Inferior parietal cortex (tissue), 1 donor: ENCODE results near the gene PDE8B.

ENCODE experiments used
- DNase-seq: peaks from one replicate; pipeline ENCODE4 v3.0.0-alpha.2; 2016; ENCODE audit errors: extremely low spot score

PDE8B gene

DNA sequence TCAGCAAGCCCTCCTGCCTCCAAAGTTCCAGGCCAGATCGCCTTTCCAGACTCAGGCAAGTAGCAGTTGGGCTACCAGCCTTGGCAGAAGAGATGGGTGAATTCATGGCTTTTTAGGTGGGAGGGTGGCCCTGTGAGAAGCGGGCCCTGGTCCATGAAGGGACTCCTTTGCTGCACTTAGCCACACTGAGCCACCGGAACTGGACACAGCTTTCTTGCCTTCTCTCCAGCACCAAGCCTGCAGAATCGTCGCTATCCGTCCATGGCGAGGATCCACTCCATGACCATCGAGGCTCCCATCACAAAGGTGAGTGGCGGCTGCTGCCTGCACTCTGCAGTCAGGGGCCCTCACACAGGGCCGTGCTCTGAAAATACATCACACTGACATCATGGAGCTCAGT is 196.7 kb downstream of the PDE8B start:
- no peak for DNase-seq

DNA sequence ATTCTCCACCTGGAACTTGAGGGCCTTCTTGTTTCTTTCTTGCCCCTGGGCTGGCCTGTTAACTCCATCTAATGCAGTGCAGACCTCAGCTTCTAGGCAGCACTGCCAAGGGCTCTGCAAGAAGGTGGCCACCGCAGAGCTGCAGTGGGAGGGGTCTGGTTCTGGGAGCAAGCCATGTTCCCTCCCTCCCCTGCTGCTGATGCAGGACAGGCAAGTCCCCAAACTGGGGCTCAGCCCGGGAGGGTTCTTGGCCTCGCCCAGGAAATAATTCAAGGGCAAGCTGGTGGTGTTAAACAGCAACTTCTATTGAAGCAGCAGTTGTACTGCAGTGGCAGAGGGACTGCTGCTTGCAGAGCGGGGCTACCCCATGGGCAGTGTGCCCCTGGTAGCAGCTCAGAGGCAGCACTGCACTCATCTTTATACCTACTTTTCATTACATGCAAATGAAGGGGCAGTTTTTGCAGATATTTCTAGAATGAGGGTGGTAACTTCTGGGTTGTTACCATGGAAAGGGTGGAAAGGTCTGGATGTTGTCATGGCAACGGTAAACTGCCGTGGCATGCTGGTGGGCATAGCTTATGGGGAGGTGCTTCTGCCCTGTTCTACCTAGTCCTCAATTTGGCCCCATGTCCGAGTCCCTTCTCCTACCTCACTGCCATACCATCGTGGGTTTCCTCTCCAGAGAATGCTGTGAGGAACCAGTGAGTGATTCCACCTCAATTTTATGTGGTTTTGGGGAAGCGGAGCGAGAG is 199.6 kb downstream of the PDE8B start:
- no peak for DNase-seq

DNA sequence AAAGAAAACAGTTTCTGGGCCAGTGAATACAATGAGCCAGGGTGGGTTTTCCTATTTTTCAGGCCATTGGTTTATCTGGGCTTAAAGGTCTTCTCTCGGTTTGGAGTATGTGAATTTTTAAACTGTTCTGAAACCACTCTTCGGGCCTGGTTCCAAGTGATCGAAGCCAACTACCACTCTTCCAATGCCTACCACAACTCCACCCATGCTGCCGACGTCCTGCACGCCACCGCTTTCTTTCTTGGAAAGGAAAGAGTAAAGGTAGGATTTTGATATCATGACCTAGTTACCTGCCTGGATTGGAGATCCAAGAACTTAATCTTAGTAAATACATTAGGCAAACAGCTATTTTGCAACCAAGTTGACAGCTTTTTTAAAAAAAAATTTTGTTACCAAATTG is 202.6 kb downstream of the PDE8B start:
- no peak for DNase-seq

DNA sequence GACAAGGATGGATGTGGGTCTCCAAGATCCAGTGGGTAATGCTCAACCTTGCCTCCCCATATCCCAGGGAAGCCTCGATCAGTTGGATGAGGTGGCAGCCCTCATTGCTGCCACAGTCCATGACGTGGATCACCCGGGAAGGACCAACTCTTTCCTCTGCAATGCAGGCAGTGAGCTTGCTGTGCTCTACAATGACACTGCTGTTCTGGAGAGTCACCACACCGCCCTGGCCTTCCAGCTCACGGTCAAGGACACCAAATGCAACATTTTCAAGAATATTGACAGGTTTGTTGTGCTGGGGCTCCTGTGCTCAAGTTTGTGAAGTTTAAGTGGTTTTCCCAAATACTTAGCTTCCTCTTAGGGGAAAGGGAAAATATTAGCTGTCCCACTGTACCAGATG is 207.7 kb downstream of the PDE8B start:
- DNase-seq, result no peak

DNA sequence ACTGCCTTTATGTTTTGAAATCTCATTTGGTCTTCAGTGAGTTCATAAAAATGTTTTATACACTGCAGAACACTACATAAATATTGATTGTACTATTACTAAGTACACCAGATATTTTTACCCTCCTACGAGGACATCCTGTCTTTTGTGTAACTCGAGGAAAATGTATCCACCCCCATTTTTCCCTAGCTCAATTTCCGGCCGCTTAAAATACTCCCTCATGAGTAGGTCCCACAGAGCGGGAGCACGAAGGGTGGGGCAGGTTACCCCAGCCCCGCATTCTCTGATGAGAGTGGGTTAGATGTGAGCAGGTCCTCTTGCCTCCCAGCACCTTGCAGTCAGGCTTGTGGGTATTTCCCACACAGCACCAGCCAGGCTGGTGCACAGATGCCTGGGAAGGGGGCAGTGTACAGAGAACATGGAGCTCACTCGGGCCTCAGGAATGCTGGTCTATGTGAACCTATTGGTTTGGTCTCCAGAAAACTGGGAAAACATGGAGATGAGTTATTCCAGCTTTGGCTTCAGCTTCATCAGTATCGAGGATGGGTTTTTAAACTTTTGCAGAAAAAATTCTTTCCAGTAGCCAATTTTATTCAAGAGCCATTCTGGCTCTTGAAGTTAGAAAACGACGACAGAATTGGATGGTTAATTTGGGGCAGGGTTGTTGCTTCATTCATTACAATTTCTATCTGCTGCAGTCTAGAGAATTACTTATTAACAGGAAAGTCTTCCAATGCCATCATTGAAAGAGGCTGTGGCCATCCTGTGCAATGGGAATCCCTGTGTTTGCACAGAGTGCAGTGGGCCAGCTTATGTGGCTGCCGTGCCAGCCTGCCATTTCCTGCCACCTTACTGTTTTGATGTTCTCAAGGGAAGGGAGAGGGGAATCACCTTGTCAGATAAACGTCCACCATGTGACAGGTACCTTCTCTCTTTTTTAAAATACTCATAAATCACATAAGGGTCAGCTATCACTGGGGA is 208.4 kb downstream of the PDE8B start:
- DNase-seq, result no peak

DNA sequence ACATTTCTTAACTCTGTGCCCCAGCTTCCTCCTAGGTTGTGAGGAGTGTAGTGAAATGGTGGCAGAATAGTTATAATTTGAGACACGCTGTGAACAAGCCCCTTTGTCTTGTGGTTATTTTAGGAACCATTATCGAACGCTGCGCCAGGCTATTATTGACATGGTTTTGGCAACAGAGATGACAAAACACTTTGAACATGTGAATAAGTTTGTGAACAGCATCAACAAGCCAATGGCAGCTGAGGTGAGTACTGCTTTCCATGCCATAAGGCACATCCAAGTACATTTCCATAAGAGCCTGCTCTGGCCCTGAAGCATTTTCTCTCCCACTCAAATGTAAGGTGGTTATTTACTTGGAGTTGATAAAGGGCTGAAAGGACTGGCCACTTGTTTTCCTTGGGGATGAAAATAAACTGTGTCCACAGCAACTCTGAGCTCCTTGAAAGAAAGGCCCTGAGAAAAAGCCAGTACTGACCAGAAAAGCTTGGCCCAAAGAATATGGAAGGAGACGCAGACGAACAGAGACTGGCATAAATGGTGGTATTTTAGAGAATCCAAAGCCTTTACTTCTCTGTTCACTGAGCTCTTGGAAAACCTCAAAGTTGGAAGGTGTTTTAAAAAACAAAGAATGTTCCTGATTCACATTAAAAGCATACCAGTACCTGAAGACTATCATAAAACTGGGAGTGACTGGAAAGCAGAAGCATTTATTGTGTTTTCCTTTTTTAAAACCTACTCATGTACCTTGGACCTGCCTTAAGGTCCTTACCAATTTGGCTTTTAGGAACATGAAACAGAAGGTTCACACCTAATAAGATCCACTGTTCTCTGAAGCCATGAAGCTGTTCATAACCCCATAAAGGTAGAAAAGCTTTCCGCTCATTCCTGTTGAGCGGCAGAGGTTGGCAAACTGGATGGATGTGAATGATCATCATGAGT is 209.4 kb downstream of the PDE8B start:
- DNase-seq, result no peak

DNA sequence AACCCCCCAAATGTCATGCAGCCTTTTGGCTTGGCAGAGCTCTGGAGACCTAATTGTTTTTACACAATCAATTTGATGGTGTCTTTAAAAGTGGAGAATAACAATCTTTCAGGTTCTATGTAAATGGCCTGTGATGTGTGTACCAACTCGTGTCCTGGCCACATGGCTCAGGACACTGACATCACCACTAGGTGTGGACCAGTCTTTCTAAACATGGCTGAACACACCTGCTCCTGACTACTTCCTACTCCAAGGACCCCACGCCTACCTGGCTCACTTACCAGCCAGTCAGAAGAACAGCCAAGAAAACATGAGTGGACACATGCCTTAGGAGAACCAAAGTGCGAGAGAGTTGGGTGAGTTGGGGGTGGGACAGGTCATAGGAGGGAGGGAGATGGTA is 210.5 kb downstream of the PDE8B start:
- no peak for DNase-seq

DNA sequence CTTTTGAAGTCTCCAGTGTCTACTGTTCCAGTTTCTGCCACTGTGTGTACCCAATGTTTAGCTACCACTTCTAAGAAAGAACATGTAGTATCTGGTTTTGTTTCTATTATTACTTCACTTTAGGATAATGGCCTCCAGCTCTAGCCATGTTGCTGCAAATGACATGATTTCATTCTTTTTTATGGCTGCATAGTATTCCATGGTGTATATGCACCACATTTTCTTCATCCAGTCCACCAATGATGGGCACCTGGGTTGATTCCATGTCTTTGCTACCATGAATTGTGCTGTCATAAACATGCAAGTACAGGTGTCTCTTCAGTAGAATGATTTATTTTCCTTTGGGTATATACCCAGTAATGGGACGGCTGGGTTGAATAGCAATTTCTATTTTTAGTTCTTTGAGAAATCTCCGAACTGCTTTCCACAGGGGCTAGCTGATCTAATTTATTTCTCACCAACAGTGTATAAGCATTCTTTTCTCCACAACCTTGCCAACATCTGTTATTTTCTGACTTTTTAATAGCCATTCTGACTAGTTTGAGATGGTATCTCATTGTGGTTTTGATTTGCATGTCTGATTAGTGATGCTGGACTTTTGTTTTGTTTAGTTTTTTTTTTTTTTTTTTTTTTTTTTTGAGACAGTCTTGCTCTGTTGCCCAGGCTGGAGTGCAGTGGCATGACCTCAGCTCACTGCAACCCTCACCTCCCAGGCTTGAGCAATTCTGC is 212.7 kb downstream of the PDE8B start:
- no peak for DNase-seq

DNA sequence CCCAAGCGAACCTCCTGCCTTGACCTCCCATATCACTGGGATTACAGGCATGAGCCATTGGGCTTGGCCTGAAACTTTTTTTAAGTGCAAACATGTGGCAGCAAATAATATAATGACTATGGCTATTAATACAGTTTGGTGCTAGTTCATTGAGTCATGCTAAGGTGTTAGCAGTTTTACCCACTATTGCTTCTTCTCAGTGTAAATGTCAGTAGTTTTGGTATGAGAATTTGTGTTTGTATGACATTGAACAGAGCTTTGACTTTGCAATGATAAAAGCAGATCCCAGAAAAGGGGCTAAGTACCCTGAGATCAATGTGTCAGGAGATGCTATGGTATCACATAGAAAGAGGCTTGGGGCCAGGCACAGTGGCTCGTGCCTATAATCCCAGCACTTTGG is 214.4 kb downstream of the PDE8B start:
- DNase-seq, result no peak

DNA sequence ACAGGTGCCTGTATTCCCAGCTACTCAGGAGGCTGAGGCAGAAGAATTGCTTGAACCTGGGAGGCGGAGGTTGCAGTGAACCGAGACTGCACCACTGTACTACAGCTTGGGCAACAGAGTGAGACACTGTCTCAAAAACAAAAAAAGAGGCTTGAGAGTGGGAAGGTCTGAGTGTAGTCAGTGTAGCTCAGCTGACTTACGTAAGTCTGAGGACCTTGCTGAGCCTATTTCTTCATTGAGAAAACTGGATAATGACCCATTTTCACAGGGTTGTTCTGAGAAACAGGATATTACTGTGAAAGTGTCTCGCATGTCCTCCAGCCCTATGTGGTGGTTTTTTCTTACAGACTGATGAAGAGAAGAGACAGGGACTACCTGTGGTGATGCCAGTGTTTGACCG is 214.9 kb downstream of the PDE8B start:
- no peak for DNase-seq

DNA sequence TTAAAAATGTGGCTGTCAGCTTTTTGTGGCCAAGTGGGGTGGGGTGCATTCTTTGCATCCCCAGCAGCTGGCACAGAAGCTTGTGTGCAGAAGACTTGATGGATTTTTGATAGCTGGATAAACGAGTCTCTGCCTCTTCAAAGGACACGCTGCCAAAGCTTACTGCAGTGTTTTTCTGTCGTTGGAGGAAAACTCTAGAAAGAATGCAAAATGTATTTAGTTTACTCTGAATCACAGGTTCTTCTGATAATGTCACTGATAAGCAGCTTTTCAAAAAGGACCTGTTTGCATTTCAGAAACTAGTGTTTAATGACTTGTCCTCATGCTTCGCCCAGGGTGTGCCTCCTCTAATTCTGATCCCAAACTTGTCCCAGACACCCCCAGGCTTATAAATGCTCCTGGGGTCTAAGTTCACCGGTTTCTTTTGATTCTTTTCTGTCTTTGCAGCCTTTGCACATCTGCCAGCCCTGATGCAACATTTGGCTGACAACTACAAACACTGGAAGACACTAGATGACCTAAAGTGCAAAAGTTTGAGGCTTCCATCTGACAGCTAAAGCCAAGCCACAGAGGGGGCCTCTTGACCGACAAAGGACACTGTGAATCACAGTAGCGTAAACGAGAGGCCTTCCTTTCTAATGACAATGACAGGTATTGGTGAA is 215.6 kb downstream of the PDE8B start:
- DNase-seq, result no peak

DNA sequence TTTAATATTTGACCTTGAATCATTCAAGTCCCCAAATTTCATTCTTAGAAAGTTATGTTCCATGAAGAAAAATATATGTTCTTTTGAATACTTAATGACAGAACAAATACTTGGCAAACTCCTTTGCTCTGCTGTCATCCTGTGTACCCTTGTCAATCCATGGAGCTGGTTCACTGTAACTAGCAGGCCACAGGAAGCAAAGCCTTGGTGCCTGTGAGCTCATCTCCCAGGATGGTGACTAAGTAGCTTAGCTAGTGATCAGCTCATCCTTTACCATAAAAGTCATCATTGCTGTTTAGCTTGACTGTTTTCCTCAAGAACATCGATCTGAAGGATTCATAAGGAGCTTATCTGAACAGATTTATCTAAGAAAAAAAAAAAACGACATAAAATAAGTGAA is 216.2 kb downstream of the PDE8B start:
- DNase-seq, result no peak

DNA sequence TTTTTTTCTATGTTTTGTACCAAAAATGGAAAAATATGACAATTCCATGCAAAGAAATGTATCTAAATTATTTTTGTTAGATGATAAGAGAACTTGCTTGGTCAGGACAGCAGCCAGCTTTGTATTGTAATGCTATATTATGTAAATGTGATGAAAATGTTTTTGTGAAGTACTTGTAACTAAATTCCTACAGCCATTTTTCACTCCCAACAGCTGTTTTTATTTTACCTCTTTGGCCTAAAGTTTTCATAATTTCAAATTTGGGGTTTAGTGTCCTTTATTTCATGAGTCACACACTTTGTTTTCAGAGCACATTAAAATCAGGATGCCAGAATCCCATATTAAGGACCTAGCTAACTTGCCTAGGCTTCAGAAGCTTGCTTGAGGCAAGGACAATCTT is 217.5 kb downstream of the PDE8B start:
- no peak for DNase-seq

DNA sequence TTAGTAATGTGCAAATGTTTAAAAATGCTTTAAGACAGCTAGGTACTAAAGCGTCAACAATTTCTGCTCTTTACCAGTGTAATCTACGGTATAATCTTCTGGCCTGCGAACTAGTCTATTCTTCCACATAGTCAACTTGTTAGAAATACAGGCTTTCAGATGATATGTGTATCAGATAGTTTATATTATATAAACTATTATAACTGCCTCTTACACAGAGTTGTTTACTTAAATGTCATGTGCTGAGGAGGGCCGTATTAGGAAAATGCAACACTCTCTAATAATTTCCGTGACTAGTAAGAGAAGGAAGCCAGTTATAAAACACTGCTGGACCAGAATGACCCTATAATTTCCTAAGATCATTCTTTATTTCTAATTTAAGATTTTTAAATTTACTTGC is 218.0 kb downstream of the PDE8B start:
- no peak for DNase-seq

DNA sequence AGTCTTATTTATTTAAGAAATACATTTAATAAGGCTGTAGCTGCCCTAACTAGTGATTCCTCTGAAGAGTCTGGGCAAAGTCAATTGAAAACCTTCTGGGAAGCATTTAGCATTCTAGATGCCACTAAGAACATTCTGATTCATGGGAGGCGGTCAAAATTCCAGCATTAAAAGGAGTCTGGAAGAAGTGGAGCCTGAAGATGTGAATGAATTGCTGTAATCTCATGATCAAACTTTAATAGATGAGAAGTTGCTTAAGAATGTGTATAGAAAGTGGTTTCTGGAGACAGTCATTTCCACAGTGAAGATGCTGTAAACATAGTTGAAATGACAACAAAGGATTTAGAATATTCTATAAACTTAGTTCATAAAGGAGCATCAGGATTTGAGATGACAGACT is 220.2 kb downstream of the PDE8B start:
- no peak for DNase-seq

DNA sequence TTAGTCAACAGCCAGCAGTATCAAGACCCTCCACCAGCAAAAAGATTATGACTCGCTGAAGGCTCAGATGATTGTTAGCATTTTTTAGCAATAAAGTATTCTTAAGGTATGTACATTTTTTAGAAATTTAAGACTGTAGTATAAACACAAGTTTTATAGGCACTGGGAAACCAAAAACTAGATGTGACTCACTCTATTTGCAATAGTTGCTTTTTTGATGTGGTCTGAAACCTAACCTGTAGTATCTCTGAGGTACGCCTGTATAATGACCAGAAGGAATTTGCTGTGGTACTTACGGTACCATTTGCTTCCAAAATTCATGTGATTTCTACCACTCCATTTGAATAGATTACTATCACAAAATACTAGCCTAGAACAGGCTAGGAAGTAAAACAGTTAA is 220.8 kb downstream of the PDE8B start:
- DNase-seq, result no peak

DNA sequence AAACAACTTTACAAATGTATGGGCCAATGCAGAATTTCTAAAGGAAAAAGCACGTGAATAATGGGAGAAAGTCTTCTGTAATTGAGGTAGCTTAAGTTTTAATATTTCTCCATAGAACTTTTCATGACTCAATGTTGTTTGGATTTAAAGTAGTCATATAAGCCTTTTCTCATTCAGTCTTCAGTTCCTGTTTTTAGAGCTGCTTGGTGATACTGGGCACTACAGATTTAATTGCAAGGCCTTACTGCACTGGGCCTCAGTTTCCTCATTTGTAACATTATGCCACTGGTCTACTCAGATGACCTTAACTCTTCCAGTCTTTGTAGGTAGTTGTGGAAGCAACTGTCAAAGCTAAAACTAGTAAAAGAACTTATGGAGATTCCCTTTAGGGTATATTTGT is 221.2 kb downstream of the PDE8B start:
- DNase-seq, result no peak

DNA sequence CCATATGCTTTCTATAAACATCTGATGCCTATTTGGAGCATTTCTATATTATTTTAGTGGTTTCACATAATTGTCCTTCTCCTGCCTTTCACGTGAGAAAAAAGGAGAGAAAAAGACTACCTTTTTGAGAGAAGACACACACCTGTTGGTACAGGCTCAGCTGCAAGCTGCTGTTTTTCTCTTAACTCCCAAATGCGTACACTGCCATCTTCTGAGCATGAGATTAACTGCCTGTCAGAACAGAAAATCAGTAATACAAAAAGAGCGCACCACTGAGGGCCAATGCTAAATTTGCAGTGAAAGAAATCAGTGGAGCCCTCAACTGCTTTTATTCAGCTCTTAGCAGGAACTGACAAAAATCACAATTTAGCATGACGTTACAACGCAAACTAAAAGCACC is 226.7 kb downstream of the PDE8B start:
- peak; percentile 60 for DNase-seq

DNA sequence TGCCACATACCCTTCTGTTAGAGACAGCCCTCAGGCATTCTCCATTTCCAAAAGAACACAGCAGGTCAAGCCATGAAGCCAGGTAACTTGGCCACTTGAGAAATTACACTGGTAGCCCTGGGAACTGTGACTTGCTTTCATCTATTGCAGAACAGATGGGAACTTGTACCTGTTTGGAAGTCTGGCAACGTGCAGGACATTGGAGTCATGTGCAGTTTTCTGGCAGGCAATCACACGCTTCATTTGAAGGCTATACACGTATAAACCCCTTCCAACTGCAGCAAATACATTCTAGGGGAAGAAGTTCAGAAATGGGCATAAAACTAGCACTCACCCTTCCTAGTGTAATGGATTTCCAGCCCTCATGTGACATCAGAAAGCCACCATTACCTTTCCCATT is 227.6 kb downstream of the PDE8B start:
- no peak for DNase-seq

DNA sequence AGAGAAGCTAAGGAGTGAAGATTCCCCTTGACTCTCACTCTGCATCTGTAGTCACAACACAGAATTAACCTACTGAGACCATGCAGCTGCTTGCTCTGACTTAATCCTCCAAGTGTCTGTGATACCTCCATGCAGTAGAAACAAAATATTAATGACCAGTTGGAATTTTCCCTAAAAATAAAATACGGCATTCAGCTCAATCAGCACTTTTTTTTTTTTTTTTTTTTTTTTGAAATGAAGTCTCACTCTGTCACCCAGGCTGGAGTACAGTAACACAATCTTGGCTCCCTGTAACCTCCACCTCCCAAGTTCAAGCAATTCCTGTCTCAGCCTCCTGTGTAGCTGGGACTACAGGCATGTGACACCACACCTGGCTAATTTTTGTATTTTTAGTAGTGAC is 233.2 kb downstream of the PDE8B start:
- no peak for DNase-seq

DNA sequence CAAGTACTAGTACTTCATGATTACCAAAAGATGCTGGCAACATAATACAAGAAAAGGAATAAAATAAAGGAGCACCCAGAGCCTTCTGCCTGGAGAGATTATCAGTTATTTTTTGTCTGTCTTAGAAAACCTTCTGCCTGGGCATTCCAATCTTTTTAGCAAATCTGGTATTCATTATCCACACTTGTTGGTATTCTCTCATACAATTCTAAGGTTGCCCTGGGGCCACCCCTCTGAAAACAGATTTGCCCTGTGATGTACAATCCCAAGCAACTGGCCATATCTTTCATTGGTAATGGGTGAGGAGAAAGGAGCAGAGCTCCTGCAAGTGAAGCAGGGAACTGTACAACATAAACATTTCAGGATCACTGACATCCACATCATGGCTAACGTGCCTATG is 233.9 kb downstream of the PDE8B start:
- no peak for DNase-seq
